HG02623 (cell line): ENCODE results near the gene AP1B1.
"Not testable (repeated sequence)": the region's sequence is repeated elsewhere in the genome, so short reads cannot be mapped to it uniquely, and the experiment has no call there.

Source experiments
- ATAC-seq: cut with Tn5 transposase; IDR thresholded peaks from one replicate; pipeline ENCODE4 v1.9.1; 2021; ENCODE audit warnings: moderate library complexity; ENCODE audit not compliant: unreplicated experiment

The AP1B1 gene

DNA sequence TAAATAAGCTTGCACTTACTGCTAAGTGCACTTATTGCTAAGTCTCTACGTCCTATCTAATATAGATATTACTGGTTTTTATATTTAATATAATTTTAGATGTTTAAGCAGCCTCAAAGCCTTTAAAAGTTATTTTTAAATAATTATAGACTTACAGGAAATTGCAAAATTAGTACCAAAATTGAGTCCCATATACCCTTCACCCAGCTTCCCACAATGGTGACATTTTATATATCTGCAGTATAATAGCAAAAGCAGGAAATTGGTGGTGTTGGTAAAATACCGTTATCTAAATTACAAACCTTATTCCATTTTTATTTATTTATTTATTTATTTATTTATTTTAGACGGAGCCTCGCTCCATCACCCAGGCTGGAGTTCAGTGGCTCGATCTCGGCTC, 1.9 kb upstream of the AP1B1 start:
- ATAC-seq = no peak

DNA sequence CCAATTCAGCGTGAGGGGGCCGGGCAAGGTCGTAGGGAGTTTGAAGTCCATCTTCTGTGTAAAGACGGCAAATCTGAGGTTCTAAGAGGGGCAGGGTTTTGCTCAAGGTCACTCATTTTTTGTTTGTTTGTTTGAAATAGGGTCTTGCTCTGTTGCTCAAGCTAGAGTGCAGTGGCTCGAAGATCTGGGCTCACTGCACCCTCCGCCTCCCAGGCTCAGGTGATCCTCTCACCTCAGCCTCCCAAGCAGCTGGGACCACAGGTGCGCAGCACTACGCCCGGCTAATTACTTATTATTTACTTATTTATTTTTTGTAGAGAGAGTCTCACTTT, 355 bp upstream of the AP1B1 start:
- ATAC-seq = no peak

DNA sequence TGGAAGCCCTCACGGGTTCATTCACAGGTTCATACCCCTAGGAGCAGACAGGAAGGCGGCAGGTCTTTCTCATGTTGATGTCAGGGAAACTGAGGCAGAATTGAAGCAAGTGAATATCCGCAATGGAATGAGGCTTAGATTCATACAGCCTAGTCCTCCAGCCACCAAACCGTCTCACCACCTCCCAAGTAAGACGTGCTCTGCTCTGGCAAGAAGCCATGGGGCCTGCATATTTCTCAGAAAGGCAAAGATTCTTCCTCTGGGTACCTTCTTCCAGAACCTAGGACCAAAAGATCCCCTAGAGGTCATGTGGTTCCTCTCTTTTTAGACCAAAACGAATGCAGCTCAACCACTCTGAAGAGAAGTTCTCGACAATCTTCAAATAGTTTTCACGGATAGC, 1.7 kb downstream of the AP1B1 start:
- no peak for ATAC-seq

DNA sequence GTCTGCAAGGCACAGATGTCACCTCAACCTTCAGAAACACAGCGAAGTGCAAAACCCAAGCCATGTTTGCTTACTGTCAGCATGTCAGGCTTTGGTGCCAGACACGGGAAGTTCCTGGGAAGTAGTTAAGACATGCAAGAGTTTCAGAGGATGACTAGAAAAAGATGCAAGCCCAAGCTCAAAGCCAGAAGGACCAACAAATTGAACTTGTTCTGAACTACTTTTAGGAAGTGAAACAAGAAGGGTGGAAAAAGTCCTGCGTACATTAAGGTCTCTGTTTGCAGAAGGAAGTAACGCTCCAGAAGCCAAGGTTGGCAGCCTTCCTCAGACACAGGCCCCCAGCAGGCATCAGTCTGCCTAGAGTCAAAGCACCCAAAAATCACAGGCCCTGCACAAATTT, 2.6 kb downstream of the AP1B1 start:
- no peak for ATAC-seq

DNA sequence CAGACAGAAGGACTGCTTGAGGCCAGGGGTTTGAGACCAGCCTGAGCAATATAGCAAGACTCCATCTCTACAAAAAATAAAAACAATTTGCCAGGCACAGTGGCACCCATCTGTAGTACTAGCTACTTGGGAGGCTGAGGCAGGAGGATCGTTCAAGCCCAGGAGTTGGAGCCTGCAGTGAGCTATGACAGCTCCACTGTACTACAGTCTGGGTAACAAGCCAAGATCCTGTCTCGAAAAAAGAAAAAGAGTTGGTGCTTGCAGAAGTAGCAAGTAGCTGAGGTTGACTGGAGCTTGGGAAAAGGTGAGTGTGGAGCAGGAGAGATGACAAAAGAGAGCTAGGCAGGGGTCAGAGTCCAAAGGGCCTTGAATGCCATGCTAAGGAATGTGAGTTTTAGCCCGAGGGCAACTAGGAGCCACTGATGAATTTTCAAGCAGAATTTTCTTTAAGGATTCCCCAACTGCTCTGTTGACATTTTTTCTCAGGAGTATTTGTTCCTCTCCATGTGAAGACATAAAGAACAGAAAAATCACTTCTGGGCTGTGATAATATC, 3.1 kb downstream of the AP1B1 start:
- no peak for ATAC-seq

DNA sequence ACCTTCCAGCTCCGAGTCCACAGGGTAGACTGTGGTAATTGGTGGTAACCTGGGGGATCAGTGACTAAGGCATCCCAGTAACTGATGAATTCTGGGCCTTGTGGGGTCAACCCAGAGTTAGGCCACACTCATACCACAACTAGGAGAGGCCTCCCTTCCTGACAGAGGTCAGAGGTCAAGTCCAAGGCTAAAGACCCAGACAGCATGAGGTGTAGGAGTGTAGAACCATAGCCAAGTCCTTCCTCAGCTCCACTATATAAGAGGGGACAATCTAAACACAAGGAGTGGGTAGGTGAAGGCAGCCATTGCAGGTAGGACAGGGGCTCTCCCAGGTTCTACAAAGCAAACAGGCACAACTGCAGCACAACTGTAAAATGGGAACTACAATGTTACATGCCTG, 4.6 kb downstream of the AP1B1 start:
- no peak for ATAC-seq

DNA sequence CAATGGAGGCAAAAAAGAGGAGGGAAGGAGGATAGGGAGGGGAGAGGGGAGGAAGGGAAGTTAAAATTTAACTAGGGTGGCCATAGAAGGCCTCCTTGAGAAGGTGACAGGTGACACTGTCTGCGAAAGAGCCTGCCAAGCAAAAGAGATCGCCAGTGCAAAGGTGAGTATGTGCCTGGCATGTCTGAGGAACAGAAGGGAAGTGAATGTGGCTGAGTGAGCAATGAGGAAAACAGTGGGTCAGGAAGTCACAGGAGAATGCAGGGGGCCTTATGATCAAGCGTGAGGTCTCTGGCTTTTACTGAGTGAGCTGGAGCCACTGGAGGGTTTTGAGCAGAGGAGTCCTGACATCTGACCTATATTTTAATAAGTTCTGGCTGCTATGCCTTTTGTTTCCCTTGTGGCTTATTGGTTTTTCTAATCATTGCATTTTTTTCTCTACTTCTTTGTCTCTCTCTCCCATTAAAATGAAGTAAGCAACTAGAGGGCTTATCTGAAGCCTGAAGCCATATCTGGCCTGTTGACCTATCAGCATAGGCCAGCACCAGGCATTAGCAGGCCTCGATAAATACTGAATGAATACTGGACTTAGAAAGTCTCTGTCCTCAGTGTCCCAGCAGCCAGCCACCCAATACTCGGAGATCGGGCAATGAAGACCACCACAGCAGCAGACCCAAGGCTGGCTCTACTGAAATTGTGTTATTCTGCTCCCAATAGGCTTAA, 5.6 kb downstream of the AP1B1 start:
- no peak for ATAC-seq

DNA sequence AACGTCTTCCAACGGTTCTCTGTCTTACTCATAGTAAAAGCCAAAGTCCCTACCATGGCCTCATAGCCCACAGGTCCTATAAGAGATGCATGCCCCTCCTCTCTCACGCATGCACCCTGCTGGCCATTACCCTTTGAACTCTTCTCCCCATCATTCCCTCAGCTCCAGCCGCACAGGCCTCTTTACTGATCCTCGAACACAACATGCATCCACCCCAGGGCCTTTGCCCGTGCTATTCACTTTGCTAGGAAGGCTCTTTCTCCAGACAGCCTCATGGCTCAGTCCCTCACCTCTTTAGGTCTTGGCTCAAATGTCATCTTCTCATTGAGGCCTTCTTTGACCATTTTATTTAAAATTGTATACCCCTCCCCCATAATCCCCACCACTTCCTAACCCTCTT, 7.5 kb downstream of the AP1B1 start:
- no peak for ATAC-seq

DNA sequence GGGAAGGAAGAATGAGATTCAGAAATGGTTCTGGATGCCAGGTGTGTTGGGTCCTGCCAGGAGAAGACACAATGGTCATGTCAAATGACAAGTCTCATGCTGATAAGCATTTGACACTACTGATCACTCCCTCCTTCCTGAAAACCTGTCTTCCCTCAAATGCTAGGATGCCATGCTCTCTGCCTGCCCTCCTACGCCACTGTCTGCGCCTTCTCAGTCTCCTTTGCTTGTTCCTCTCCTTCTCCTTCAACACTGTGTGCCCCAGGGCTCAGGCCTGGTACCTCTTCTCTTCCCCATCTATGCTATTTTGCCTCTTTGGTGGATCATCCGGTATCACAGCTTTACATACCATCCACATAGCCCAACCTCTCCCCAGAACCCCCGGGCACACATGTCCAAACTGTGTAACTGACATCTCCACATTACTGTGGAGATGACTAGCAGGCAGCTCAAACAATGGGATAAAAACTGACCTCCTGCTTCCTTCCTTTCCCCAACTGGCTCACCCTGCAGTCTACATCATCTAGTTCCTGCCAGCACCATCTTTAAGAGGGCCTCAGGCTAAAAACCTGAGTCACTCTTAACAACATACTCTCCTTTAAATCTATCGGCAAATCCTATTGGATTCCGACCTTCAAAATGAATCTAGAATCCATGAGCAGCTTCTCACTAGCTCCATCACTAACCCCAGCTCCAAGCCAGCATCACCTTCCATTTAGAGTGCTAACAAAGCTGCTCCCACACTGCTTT, 8.2 kb downstream of the AP1B1 start:
- ATAC-seq = no peak

DNA sequence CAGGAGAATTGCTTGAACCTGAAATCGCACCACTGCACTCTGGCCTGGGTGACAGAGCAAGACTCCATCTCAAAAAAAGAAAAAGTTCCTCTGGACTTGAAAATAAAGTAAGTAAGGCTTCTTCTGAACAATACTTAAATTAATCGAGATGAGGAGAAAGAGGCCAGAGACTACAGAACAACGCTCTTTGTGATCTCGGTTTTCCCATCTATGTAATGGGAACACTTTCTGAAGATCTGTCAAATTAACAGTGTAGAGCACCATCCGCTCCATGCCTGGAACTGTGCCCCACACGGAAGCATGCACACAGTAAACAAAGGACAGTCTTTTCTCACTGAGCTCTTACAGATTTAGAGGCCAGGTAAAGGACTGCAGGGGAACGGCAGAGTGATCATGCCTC, 9.1 kb downstream of the AP1B1 start:
- ATAC-seq = no peak

DNA sequence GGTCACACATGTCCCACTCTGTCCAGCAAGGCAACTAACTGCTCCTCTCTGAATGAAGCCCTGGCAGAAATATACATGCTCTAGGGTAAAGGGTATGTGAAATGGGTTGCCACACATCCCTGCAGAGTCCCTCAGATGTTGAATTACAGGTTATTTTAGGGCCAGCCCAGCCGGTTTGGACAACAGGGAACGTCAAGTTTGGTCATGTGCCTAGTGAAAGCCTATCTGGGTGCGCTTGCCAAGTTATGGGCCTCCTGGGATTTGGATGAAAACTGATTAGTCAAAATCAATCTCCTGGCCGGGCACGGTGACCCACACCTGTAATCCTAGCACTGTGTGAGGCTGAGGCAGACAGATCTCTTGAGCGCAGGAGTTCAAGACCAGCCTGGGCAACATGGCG, 10.4 kb downstream of the AP1B1 start:
- ATAC-seq = no peak

DNA sequence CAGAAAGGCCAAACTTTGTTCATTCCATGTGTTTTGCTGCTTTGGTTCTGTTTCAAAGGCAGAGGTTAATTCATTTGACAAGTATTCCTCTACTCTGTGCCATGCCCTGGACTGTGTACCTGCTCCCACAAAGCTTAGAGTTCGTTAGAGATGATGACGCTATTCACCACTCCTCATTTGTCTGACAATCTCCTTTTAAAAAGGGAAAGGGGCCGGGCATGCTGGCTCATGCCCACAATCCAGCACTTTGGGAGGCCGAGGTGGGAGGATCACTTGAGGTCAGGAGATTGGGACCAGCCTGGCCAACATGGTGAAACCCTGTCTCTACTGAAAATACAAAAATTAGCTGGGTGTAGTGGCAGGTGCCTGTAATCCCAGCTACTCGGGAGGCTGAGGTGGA, 11.7 kb downstream of the AP1B1 start:
- ATAC-seq = not testable (repeated sequence)

DNA sequence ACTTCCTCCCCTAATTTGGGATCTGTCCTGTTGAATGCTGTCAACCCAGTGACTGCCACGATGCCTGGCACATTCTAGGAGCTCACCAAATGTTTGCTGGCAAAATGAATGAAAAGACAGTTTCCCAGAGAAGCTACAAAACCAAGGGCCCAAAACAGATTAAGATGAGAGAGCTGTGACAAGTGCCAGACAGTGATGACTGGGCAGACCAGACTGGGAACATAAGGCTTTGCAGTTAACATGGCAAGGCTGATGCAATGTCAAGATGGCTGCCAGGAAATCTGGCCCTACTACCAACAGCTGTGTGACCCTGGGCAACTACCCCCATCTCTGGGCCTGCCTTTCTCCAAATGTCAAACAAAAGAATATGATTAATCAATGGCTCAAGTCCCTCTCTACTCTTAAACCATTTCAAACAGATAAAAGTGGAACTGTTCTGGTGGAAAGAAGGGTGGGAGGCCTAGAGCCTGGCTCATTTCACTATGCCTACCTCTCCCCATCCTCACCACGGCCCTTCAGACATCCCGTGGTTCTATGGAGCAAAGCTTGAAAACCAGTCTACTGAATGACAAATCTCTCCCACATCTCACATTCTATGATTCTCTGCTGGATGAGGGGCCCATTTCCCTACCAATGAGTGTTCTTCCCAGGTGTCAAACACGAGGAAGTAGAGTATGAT, 12.8 kb downstream of the AP1B1 start:
- ATAC-seq = no peak

DNA sequence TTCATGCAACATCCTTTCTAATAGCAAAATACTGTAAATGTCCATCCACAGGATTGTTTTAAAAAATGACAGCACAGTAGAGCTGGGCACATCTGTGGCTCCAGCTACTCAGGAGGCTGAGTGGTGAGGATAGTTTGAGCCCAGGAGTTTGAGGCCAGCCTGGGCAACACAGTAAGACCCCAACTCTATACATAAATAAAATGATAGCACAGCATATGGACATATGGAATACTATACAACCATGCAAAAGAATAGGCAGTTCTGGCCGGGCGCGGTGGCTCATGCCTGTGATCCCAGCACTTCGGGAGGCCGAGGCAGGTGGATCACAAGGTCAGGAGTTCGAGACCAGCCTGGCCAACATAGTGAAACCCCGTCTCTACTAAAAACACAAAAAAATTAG, 13.6 kb downstream of the AP1B1 start:
- ATAC-seq = not testable (repeated sequence)

DNA sequence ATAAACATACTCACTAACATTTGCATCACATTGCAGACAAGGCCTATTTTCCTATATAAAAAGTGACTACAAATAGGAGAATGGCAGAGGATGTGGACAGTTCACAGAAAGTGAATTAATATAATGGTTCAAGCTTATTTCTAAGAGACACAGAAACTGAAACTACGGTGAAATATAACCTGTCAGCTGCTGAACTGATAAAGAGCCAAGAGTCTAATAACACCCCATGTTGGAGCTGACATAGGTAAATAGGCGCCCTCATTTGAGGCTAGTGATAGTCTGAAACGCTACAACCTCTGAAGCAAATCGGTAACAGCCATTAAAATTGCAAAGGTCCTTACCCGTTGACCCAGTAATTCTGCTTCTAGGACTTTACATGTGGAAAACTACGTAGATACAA, 14.0 kb downstream of the AP1B1 start:
- no peak for ATAC-seq

DNA sequence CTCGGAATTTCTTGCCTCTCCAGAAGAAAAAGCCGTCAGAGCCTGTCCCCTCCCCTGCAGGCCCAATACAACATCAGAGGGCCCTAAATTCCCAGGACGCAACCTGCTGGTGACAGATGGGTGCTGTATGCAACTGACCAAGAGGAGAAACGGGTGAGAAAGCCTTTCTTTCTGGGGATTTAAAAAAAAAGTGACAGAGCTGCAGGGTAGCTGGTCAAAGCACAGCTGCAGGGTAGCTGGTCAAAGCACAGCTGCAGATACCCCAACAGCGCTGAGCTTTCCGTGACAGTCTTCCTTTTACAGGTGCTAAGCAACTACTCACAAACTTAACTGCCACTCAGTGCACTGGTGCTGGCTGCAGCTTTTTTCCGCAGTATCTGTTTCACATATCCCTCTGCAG, 17.8 kb downstream of the AP1B1 start:
- ATAC-seq = no peak

DNA sequence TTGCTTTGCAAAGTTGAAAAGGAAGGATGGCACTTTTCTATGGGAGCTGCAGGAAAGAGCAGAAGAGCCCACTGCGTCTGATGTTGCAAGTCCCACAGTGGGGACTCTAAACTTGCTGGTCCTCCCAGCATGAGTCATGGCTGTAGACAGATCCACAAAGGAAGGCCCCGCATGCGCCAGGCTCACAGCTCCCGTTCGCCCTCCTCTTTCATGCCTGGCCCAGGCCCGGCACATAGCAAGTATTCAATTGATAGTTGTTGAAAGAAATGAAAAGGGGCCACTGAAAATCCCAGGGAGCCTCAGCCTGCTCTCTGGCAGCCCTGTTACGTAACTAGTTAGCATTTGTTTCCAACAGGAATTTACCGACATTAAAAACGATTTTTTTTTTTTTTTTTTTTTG, 18.9 kb downstream of the AP1B1 start:
- ATAC-seq = no peak

DNA sequence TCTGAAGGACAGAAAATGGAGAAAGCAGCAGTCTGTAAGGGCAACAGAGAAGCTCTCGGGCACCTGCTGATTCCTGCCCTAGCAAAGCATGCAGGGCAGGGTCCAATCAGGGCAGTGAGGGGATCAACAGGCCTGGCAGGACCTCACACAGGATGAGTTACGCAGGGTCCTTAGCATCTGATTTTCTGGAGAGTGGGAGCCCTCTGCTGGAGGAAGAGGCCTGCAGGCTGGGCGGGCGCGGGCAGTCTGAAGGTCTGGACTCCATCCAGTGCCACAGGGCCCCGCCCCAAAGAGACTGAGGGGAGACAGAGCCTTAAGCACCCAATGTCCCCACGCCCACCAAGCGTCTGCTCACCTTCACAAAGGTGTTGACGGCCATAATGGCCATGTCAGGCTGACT, 28.9 kb downstream of the AP1B1 start:
- no peak for ATAC-seq

DNA sequence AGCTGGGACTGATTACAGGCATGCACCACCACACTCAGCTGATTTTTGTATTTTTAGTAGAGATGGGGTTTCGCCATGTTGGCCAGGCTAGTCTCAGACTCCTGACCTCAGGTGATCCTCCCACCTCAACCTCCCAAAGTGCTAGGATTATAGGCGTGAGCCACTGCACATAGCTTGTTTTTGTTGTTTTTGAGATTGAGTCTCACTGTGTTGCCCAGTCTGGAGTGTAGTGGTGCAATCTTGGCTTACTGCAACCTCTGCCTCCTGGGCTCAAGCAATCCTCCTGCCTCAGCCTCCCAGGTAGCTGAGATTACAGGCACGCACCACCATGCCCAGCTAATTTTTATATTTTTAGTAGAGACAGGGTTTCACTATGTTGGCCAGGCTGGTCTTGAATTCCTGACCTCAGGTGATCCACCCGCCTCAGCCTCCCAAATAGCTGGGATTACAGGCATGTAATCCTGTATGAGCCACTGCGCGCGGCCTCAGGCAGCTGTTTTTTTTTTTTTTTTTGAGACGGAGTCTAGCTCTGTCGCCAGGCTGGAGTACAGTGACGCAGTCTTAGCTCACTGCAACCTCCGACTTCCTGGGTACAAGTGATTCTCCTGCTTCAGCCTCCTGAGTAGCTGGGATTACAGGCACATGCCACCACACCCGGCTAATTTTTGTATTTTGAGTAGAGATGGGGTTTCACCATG, 31.0 kb downstream of the AP1B1 start:
- ATAC-seq = not testable (repeated sequence)

DNA sequence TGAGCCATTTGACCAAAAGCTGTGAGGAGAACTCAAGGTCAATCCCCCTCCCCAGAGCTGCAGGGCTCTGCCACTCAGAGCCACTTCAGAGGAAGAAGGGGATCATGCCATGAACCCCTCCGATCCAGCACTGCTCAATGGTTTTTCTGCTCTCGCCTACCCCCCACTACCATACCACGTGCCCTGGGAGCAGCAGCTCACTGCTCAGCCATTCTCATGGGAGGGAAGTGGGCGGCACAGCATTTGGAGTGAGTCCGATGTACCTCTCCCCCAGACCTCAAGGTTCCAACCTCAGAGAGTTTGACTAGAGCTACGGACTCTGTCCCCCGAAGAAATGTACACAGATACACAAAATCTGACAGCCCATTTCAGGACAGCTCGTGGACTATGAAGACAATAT, 34.5 kb downstream of the AP1B1 start:
- ATAC-seq = no peak

DNA sequence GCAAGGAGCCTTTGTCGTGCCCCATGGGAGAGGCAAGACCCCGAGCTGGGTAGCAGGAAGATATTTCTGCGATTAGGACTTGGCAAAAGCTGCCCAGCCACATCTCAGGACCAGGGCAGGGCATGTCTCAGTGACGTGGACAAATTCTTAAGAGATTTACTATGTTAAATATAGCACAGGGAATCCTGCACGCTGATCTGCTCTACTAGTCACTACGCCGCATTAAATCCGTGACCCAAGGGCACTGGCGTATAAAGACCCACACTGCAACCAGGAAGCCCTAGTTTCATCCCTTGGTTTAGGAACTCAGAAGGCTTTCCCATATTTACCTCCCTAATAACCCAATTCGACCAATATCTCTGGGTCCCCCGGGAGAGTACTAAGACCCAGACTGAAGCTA, 35.1 kb downstream of the AP1B1 start:
- no peak for ATAC-seq
